IgD-negative memory B cell (primary cell): Measurements from ENCODE around the gene OTUD4. TPM values are rescaled to one million over a fixed set of nuclear protein-coding genes. Genes with fewer than 3 reads are reported as not detected.

Source experiments
- H3K27ac Mint-ChIP-seq, 3 donors: one replicate each; pipeline ENCODE4 v1.8.0; 2020 to 2022; ENCODE audit warnings: mild to moderate bottlenecking in 3 of 3, mixed read lengths in 3 of 3, moderate library complexity in 1 of 3
- H3K27me3 Mint-ChIP-seq: one replicate; pipeline ENCODE4 v1.8.0; 2021; ENCODE audit warnings: mixed read lengths
- H3K36me3 Mint-ChIP-seq: one replicate; pipeline ENCODE4 v1.8.0; 2020; ENCODE audit warnings: mild to moderate bottlenecking, mixed read lengths
- H3K4me1 Mint-ChIP-seq, 3 donors: one replicate each; pipeline ENCODE4 v1.8.0; 2020 to 2022; ENCODE audit warnings: mixed read lengths in 3 of 3, mild to moderate bottlenecking in 1 of 3
- H3K4me3 Mint-ChIP-seq, 4 donors: one replicate each; pipeline ENCODE4 v1.8.0; 2020 to 2022; ENCODE audit warnings: mild to moderate bottlenecking in 4 of 4, mixed read lengths in 4 of 4, moderate library complexity in 3 of 4
- H3K9me3 Mint-ChIP-seq, 3 donors: one replicate each; pipeline ENCODE4 v1.8.0; 2020 to 2021; ENCODE audit warnings: mixed read lengths in 3 of 3, mild to moderate bottlenecking in 1 of 3
- polyA plus RNA-seq: library from polyadenylated mRNA; unstranded; fragments of 300-500 nt; fragmentation: Illumina TruSeq; gene quantifications from one replicate; pipeline ENCODE4 v1.2.3, GENCODE V29; 2021

The OTUD4 gene
- polyA plus RNA-seq, 1 donor from 2014 or later = 9.0 TPM

- no peak overlapping the region for H3K4me3 Mint-ChIP-seq
Measured at GRCh38 chr4:145125396-145125795, 55.0 kb downstream of the OTUD4 start.

GRCh38 chr4:145108128-145108527 is 72.3 kb downstream of the OTUD4 start:
- Mint-ChIP-seq H3K36me3 (peaks cover 6% of the 10 kb centered on the region), H3K9me3 (no peaks in the 10 kb centered on the region), H3K4me1 (peaks cover 5 to 9% (median 8%) of the 10 kb centered on the region in 3 donors), H3K27ac (no peak overlapping the region), H3K27me3 (no peaks in the 10 kb centered on the region), H3K4me3 (no peak overlapping the region)

More at GRCh38 chr4:145125396-145125795, 55.0 kb downstream of the OTUD4 start:
- Mint-ChIP-seq H3K27ac (no peak overlapping the region), H3K27me3 (no peaks in the 10 kb centered on the region), H3K4me1 (peaks cover 0 to 5% (median 0%) of the 10 kb centered on the region in 3 donors), H3K9me3 (no peaks in the 10 kb centered on the region), H3K36me3 (peaks cover 4% of the 10 kb centered on the region)

- Mint-ChIP-seq H3K4me3 (no peak overlapping the region), H3K36me3 (peaks cover 1% of the 10 kb centered on the region), H3K27me3 (no peaks in the 10 kb centered on the region), H3K4me1 (peaks cover 5 to 9% (median 8%) of the 10 kb centered on the region in 3 donors), H3K27ac (no peak overlapping the region), H3K9me3 (no peaks in the 10 kb centered on the region)
Measured at GRCh38 chr4:145107126-145107525, 73.3 kb downstream of the OTUD4 start.

GRCh38 chr4:145103496-145103895 is 76.9 kb downstream of the OTUD4 start:
- H3K4me1 Mint-ChIP-seq = peaks cover 14 to 20% (median 15%) of the 10 kb centered on the region in 3 donors
- peak overlapping the region in 1 of 3 donors; percentile 72 for H3K27ac Mint-ChIP-seq
- H3K4me3 Mint-ChIP-seq = no peak overlapping the region

GRCh38 chr4:145102619-145103018 is 77.8 kb downstream of the OTUD4 start:
- H3K27me3 Mint-ChIP-seq = no peaks in the 10 kb centered on the region
- H3K27ac Mint-ChIP-seq = no peak overlapping the region
- H3K9me3 Mint-ChIP-seq = no peaks in the 10 kb centered on the region
- H3K36me3 Mint-ChIP-seq = no peaks in the 10 kb centered on the region
- H3K4me1 Mint-ChIP-seq = peaks cover 18 to 21% (median 20%) of the 10 kb centered on the region in 3 donors
- no peak overlapping the region for H3K4me3 Mint-ChIP-seq

More at GRCh38 chr4:145103496-145103895, 76.9 kb downstream of the OTUD4 start:
- no peaks in the 10 kb centered on the region for H3K9me3 Mint-ChIP-seq
- H3K36me3 Mint-ChIP-seq = peaks cover 1% of the 10 kb centered on the region
- no peaks in the 10 kb centered on the region for H3K27me3 Mint-ChIP-seq

GRCh38 chr4:145101091-145101490 is 79.3 kb downstream of the OTUD4 start:
- H3K36me3 Mint-ChIP-seq = no peaks in the 10 kb centered on the region
- peaks cover 23 to 29% (median 27%) of the 10 kb centered on the region in 3 donors for H3K4me1 Mint-ChIP-seq
- H3K27ac Mint-ChIP-seq = no peak overlapping the region
- no peaks in the 10 kb centered on the region for H3K27me3 Mint-ChIP-seq
- no peak overlapping the region for H3K4me3 Mint-ChIP-seq
- no peaks in the 10 kb centered on the region for H3K9me3 Mint-ChIP-seq

GRCh38 chr4:145099653-145100052 is 80.7 kb downstream of the OTUD4 start:
- no peaks in the 10 kb centered on the region for H3K27me3 Mint-ChIP-seq
- peak overlapping the region in 2 of 3 donors; percentile 89 to 93 for H3K27ac Mint-ChIP-seq
- H3K4me3 Mint-ChIP-seq = peak overlapping the region; percentile 89 to 99 (median 96)
- peaks cover 31 to 34% (median 33%) of the 10 kb centered on the region in 3 donors for H3K4me1 Mint-ChIP-seq
- no peaks in the 10 kb centered on the region for H3K9me3 Mint-ChIP-seq
- peaks cover 6% of the 10 kb centered on the region for H3K36me3 Mint-ChIP-seq

GRCh38 chr4:145098675-145099037 is 81.7 kb downstream of the OTUD4 start:
- no peaks in the 10 kb centered on the region for H3K27me3 Mint-ChIP-seq
- H3K4me3 Mint-ChIP-seq = peak overlapping the region; percentile 89 to 99 (median 96)
- H3K9me3 Mint-ChIP-seq = no peaks in the 10 kb centered on the region
- peaks cover 15% of the 10 kb centered on the region for H3K36me3 Mint-ChIP-seq
- H3K27ac Mint-ChIP-seq = peak overlapping the region; percentile 93 to 99 (median 97)
- peaks cover 31 to 38% (median 32%) of the 10 kb centered on the region in 3 donors for H3K4me1 Mint-ChIP-seq

GRCh38 chr4:145097821-145098674 is 82.3 kb downstream of the OTUD4 start, which contains the start of the genes ABCE1 and ANAPC10:
Gene ABCE1 (plus strand): TSS chr4:145098311. CDS start chr4:145104413, 6,102 bp downstream.
Gene ANAPC10 (minus strand): TSS chr4:145098196. CDS start chr4:145096099, 2,097 bp downstream.
- Mint-ChIP-seq H3K27me3 (no peaks in the 10 kb centered on the region), H3K27ac (peak within 1 kb of the TSS; percentile 93 to 99 (median 97)), H3K4me1 (peaks cover 26 to 38% (median 27%) of the 10 kb centered on the region in 3 donors), H3K4me3 (peak within 1 kb of the TSS; percentile 89 to 99 (median 96)), H3K36me3 (peaks cover 21% of the 10 kb centered on the region), H3K9me3 (peaks cover 0 to 1% (median 0%) of the 10 kb centered on the region in 3 donors)

GRCh38 chr4:145097331-145097820 is 83.0 kb downstream of the OTUD4 start:
- H3K4me1 Mint-ChIP-seq = peaks cover 26 to 38% (median 32%) of the 10 kb centered on the region in 3 donors

GRCh38 chr4:145093638-145094037 is 86.8 kb downstream of the OTUD4 start:
- Mint-ChIP-seq H3K36me3 (peaks cover 29% of the 10 kb centered on the region), H3K27ac (no peak overlapping the region), H3K9me3 (peaks cover 0 to 1% (median 0%) of the 10 kb centered on the region in 3 donors), H3K4me1 (peaks cover 15 to 30% (median 29%) of the 10 kb centered on the region in 3 donors), H3K4me3 (no peak overlapping the region), H3K27me3 (no peaks in the 10 kb centered on the region)

More at GRCh38 chr4:145097331-145097820, 83.0 kb downstream of the OTUD4 start:
- Mint-ChIP-seq H3K4me3 (peak overlapping the region; percentile 89 to 99 (median 96)), H3K9me3 (peaks cover 0 to 1% (median 0%) of the 10 kb centered on the region in 3 donors), H3K27me3 (no peaks in the 10 kb centered on the region), H3K36me3 (peaks cover 27% of the 10 kb centered on the region), H3K27ac (peak overlapping the region; percentile 93 to 99 (median 97))

GRCh38 chr4:145090380-145090779 is 90.0 kb downstream of the OTUD4 start:
- Mint-ChIP-seq H3K27ac (no peak overlapping the region), H3K4me3 (no peak overlapping the region), H3K9me3 (peaks cover 0 to 1% (median 0%) of the 10 kb centered on the region in 3 donors), H3K4me1 (peaks cover 13 to 18% (median 16%) of the 10 kb centered on the region in 3 donors), H3K27me3 (no peaks in the 10 kb centered on the region), H3K36me3 (peaks cover 30% of the 10 kb centered on the region)

- Mint-ChIP-seq H3K4me3 (no peak overlapping the region), H3K9me3 (no peaks in the 10 kb centered on the region), H3K36me3 (peaks cover 8% of the 10 kb centered on the region), H3K27ac (no peak overlapping the region), H3K27me3 (no peaks in the 10 kb centered on the region), H3K4me1 (peaks cover 0 to 15% (median 1%) of the 10 kb centered on the region in 3 donors)
Measured at GRCh38 chr4:145083891-145084605, 96.3 kb downstream of the OTUD4 start.
